Measurements from ENCODE around the gene CYP8B1. TPM values are rescaled to one million over a fixed set of nuclear protein-coding genes. Genes with fewer than 3 reads are reported as not detected.

The CYP8B1 gene
- total and polyA plus RNA-seq, 9 donors = 0.02 to 0.14 (median 0.07) TPM; not detected in 3

DNA sequence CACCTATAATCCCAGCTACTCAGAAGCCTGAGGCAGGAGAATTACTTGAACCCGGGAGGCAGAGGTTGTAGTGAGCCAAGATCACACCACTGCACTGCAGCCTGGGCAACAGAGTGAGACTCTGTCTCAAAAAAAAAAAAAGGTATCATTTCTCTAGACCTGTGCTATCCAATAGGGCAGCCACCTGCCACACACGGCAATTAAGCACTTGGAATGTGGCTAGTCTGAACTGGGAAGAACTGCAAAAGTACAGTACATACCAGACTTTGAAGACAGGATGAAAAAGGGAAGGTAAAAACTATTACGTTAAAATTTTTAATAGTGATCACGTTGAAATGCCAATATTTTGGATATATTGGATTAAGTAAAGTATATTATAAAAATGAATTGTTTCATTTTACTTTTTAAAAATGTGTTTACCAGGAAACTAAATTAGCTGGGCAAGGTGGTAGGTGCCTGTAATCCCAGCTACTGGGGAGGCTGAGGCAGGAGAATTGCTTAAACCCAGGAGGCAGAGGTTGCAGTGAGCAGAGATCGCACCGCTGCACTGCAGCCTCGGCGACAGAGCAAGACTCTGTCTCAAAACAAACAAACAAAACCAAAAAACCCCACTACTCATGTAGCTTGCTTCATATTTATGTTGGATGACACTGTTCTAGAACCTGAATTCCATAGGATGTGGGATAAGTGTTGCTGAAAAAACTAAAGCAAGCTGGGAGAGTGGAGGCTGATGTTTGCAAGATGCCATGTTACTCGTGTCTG, 2.3 kb downstream of the CYP8B1 start:
- Histone ChIP-seq H3K4me1 (ENCODE audit: control insufficient read depth, insufficient read depth, low read length) (peaks cover 9% of the 10 kb centered on the region), H3K27ac (ENCODE audit: low read length) (no peak overlapping the region), H3K4me3 (ENCODE audit: low read length) (no peak overlapping the region), H3K9me3 (replicated peaks; ENCODE audit: control insufficient read depth, low read depth, low read length) (no peaks in the 10 kb centered on the region), H3K27me3 (ENCODE audit: control insufficient read depth, insufficient read depth, low read length) (peaks cover 3% of the 10 kb centered on the region), H3K36me3 (ENCODE audit: control insufficient read depth, insufficient read depth, low read length) (no peaks in the 10 kb centered on the region)
- whole genome bisulfite sequencing (ENCODE audit: insufficient coverage) = no CpG with 5 or more reads among the region's 9 CpGs
- no peak for DNase-seq

GRCh38 chr3:42872718-42873117, 3.0 kb downstream of the CYP8B1 start:
- WGBS (ENCODE audit: insufficient coverage) = 73% methylated on average over 1 of the region's 1 CpG
- no peaks in the 10 kb centered on the region for H3K36me3 ChIP-seq (ENCODE audit: control insufficient read depth, insufficient read depth, low read length)
- DNase-seq = no peak
- no peak overlapping the region for H3K4me3 ChIP-seq (ENCODE audit: low read length)
- peaks cover 9% of the 10 kb centered on the region for H3K4me1 ChIP-seq (ENCODE audit: control insufficient read depth, insufficient read depth, low read length)
- H3K27me3 ChIP-seq (ENCODE audit: control insufficient read depth, insufficient read depth, low read length) = peaks cover 3% of the 10 kb centered on the region
- no peaks in the 10 kb centered on the region for H3K9me3 ChIP-seq (replicated peaks; ENCODE audit: control insufficient read depth, low read depth, low read length)
- H3K27ac ChIP-seq (ENCODE audit: low read length) = no peak overlapping the region

DNA sequence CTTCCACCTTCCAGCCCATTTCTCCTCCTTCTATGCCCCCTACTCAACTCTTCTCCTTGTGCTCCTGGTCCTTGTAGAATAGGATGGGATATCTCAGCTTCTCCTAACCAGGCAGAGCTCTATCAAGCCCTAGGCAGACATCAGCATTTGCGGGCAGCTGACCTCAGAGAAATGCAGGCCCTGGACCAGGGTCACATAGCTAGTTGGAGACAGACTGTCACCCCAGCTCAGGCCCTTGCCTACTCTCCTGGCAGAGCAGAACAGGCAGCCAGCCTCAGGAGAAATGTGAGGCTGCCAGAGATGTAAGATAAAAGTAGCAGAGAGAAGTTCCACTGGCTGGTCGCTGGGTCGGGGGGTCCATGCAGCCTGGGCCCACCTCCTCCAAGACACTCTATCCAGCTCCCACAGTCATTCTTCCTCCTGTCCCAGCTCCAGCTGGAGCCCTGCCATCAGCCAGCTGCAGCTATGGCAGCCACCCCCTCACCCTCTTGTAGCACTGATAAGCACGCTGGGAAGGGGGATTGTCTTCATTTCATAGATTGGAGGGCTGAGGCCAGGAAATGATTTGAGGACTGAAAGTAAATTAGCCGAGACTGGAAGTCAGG, 4.0 kb downstream of the CYP8B1 start:
- Histone ChIP-seq H3K4me1 (ENCODE audit: control insufficient read depth, insufficient read depth, low read length) (peaks cover 9% of the 10 kb centered on the region), H3K4me3 (ENCODE audit: low read length) (no peak overlapping the region), H3K36me3 (ENCODE audit: control insufficient read depth, insufficient read depth, low read length) (no peaks in the 10 kb centered on the region), H3K27me3 (ENCODE audit: control insufficient read depth, insufficient read depth, low read length) (peaks cover 3% of the 10 kb centered on the region), H3K27ac (ENCODE audit: low read length) (no peak overlapping the region), H3K9me3 (replicated peaks; ENCODE audit: control insufficient read depth, low read depth, low read length) (no peaks in the 10 kb centered on the region)
- WGBS (ENCODE audit: insufficient coverage) = 50% methylated on average over 1 of the region's 5 CpGs
- DNase-seq = peak; percentile 38

- Histone ChIP-seq H3K9me3 (replicated peaks; ENCODE audit: control insufficient read depth, low read depth, low read length) (no peaks in the 10 kb centered on the region), H3K36me3 (ENCODE audit: control insufficient read depth, insufficient read depth, low read length) (no peaks in the 10 kb centered on the region), H3K4me1 (ENCODE audit: control insufficient read depth, insufficient read depth, low read length) (peaks cover 9% of the 10 kb centered on the region), H3K27ac (ENCODE audit: low read length) (no peak overlapping the region), H3K4me3 (ENCODE audit: low read length) (no peak overlapping the region), H3K27me3 (ENCODE audit: control insufficient read depth, insufficient read depth, low read length) (peaks cover 3% of the 10 kb centered on the region)
- no peak for DNase-seq
- WGBS (ENCODE audit: insufficient coverage) = 56% methylated on average over 1 of the region's 5 CpGs
These were observed 6.8 kb downstream of the CYP8B1 start for GRCh38 chr3:42868841-42869240.

DNA sequence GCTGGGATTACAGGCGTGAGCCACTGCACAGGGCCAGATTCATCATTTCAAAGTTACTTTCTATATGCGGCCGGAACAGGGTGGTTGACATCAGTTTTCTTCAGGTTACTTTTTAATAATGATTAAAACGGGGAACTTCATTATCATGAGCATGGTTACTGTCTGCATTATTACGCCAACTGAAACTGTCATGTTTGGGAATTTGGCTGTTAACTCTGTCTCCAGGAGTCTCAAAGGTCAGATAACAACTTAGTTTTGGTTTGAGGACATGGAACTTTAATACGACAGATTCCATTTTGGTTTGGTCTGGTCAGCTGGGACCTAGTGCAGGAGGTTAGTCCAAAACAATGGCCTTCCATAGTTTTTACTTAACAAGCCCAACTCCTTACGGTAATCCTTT, 8.5 kb downstream of the CYP8B1 start:
- DNase-seq = no peak
- H3K27ac ChIP-seq (ENCODE audit: low read length) = no peak overlapping the region
- WGBS (ENCODE audit: insufficient coverage) = 85% methylated on average over 3 of the region's 7 CpGs
- no peaks in the 10 kb centered on the region for H3K9me3 ChIP-seq (replicated peaks; ENCODE audit: control insufficient read depth, low read depth, low read length)
- peaks cover 8% of the 10 kb centered on the region for H3K4me1 ChIP-seq (ENCODE audit: control insufficient read depth, insufficient read depth, low read length)
- no peaks in the 10 kb centered on the region for H3K36me3 ChIP-seq (ENCODE audit: control insufficient read depth, insufficient read depth, low read length)
- no peaks in the 10 kb centered on the region for H3K27me3 ChIP-seq (ENCODE audit: control insufficient read depth, insufficient read depth, low read length)
- H3K4me3 ChIP-seq (ENCODE audit: low read length) = no peak overlapping the region

DNA sequence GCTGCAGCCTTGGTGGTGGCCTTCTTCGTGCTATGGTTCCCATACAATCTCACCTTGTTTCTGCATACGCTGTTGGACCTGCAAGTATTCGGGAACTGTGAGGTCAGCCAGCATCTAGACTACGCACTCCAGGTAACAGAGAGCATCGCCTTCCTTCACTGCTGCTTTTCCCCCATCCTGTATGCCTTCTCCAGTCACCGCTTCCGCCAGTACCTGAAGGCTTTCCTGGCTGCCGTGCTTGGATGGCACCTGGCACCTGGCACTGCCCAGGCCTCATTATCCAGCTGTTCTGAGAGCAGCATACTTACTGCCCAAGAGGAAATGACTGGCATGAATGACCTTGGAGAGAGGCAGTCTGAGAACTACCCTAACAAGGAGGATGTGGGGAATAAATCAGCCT, 10.4 kb downstream of the CYP8B1 start:
- Histone ChIP-seq H3K4me3 (ENCODE audit: low read length) (no peak overlapping the region), H3K27me3 (ENCODE audit: control insufficient read depth, insufficient read depth, low read length) (no peaks in the 10 kb centered on the region), H3K27ac (ENCODE audit: low read length) (no peak overlapping the region), H3K36me3 (ENCODE audit: control insufficient read depth, insufficient read depth, low read length) (no peaks in the 10 kb centered on the region), H3K9me3 (replicated peaks; ENCODE audit: control insufficient read depth, low read depth, low read length) (no peaks in the 10 kb centered on the region), H3K4me1 (ENCODE audit: control insufficient read depth, insufficient read depth, low read length) (no peaks in the 10 kb centered on the region)
- 88% methylated on average over 5 of the region's 8 CpGs for WGBS (ENCODE audit: insufficient coverage)
- DNase-seq = no peak

- Histone ChIP-seq H3K4me3 (ENCODE audit: low read length) (no peak overlapping the region), H3K27me3 (ENCODE audit: control insufficient read depth, insufficient read depth, low read length) (no peaks in the 10 kb centered on the region), H3K36me3 (ENCODE audit: control insufficient read depth, insufficient read depth, low read length) (no peaks in the 10 kb centered on the region), H3K4me1 (ENCODE audit: control insufficient read depth, insufficient read depth, low read length) (no peaks in the 10 kb centered on the region), H3K27ac (ENCODE audit: low read length) (no peak overlapping the region), H3K9me3 (replicated peaks; ENCODE audit: control insufficient read depth, low read depth, low read length) (no peaks in the 10 kb centered on the region)
- DNase-seq = no peak
- 95% methylated on average over 12 of the region's 15 CpGs for WGBS (ENCODE audit: insufficient coverage)
These were observed 11.2 kb downstream of the CYP8B1 start for GRCh38 chr3:42864321-42864950.

GRCh38 chr3:42856544-42856943, 19.1 kb downstream of the CYP8B1 start:
- Histone ChIP-seq H3K9me3 (replicated peaks; ENCODE audit: control insufficient read depth, low read depth, low read length) (no peaks in the 10 kb centered on the region), H3K27ac (ENCODE audit: low read length) (no peak overlapping the region), H3K27me3 (ENCODE audit: control insufficient read depth, insufficient read depth, low read length) (peaks cover 2% of the 10 kb centered on the region), H3K36me3 (ENCODE audit: control insufficient read depth, insufficient read depth, low read length) (no peaks in the 10 kb centered on the region), H3K4me1 (ENCODE audit: control insufficient read depth, insufficient read depth, low read length) (peaks cover 9% of the 10 kb centered on the region), H3K4me3 (ENCODE audit: low read length) (no peak overlapping the region)
- no peak for DNase-seq
- 89% methylated on average over 3 of the region's 3 CpGs for WGBS (ENCODE audit: insufficient coverage)

GRCh38 chr3:42855547-42856380, 19.9 kb downstream of the CYP8B1 start:
- peaks cover 2% of the 10 kb centered on the region for H3K27me3 ChIP-seq (ENCODE audit: control insufficient read depth, insufficient read depth, low read length)
- WGBS (ENCODE audit: insufficient coverage) = 89% methylated on average over 3 of the region's 4 CpGs
- no peak for DNase-seq

DNA sequence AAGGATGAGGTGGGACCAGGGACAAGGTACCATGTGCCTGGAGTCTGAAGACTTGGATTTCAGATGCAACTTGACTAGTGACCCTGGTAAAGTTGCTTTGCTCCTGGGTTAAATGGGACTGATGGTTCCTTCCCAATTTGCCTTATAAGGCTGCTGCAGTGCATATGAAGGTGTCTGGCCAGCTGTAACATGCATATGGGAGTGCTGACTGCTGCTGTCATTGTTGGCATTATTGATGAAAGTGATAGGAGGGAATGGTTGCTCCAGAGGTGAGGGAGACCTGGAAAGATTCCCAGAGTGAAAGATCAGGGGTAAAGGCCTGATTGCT, 20.5 kb downstream of the CYP8B1 start:
- H3K36me3 ChIP-seq (ENCODE audit: control insufficient read depth, insufficient read depth, low read length) = no peaks in the 10 kb centered on the region
- H3K4me3 ChIP-seq (ENCODE audit: low read length) = no peak overlapping the region
- H3K27ac ChIP-seq (ENCODE audit: low read length) = no peak overlapping the region
- DNase-seq = no peak
- H3K27me3 ChIP-seq (ENCODE audit: control insufficient read depth, insufficient read depth, low read length) = peaks cover 2% of the 10 kb centered on the region
- peaks cover 14% of the 10 kb centered on the region for H3K4me1 ChIP-seq (ENCODE audit: control insufficient read depth, insufficient read depth, low read length)
- H3K9me3 ChIP-seq (replicated peaks; ENCODE audit: control insufficient read depth, low read depth, low read length) = no peaks in the 10 kb centered on the region

More at GRCh38 chr3:42855547-42856380, 19.9 kb downstream of the CYP8B1 start:
- H3K4me1 ChIP-seq (ENCODE audit: control insufficient read depth, insufficient read depth, low read length) = peaks cover 14% of the 10 kb centered on the region
- no peak overlapping the region for H3K27ac ChIP-seq (ENCODE audit: low read length)
- H3K4me3 ChIP-seq (ENCODE audit: low read length) = no peak overlapping the region
- H3K36me3 ChIP-seq (ENCODE audit: control insufficient read depth, insufficient read depth, low read length) = no peaks in the 10 kb centered on the region
- no peaks in the 10 kb centered on the region for H3K9me3 ChIP-seq (replicated peaks; ENCODE audit: control insufficient read depth, low read depth, low read length)
